Stimulated activated CD4-positive, alpha-beta T cell treated with anti-CD3 and anti-CD28 coated beads, Interleukin-1b, Interleukin-23, amount 100 ng/mL, for 24 hours (primary cell): ENCODE measurements around the gene MTRF1.
"Not testable (repeated sequence)": the region's sequence is repeated elsewhere in the genome, so short reads cannot be mapped to it uniquely, and the experiment has no call there.

Source experiments
- DNase-seq, 4 experiments: peaks; one replicate each; pipeline ENCODE4 v3.0.0-alpha.2; 2020; ENCODE audit warnings: low read depth in 4 of 4, low spot score in 1 of 4

The MTRF1 gene

GRCh38 chr13:41178040-41178439 lies 85.3 kb downstream of the MTRF1 start:
- no peak for DNase-seq

- DNase-seq, result no peak
Observed at GRCh38 chr13:41177616-41178015, 85.8 kb downstream of the MTRF1 start.

GRCh38 chr13:41175576-41175975 lies 87.8 kb downstream of the MTRF1 start:
- DNase-seq, result not testable (repeated sequence)
